DMS 273 (cell line): ENCODE data around the gene MAPK13.

Experiments
- DNase-seq: peaks from one replicate; lab custom pipeline; 2025; ENCODE audit not compliant: unreplicated experiment; lab: John Stamatoyannopoulos, UW

The MAPK13 gene

GRCh38 chr6:36142971-36143838 lies 12.9 kb downstream of the MAPK13 start:
- no peak for DNase-seq

- DNase-seq: no peak
These were observed 15.2 kb downstream of the MAPK13 start for GRCh38 chr6:36145495-36145894.

- DNase-seq: no peak
These were observed 17.0 kb downstream of the MAPK13 start for GRCh38 chr6:36147294-36147693.

GRCh38 chr6:36149476-36149875 lies 19.2 kb downstream of the MAPK13 start:
- DNase-seq: no peak

- DNase-seq: no peak
These were observed 20.0 kb downstream of the MAPK13 start for GRCh38 chr6:36150283-36150682.

GRCh38 chr6:36154286-36154685 lies 24.0 kb downstream of the MAPK13 start:
- DNase-seq: no peak

GRCh38 chr6:36155662-36156061 lies 25.3 kb downstream of the MAPK13 start:
- DNase-seq: no peak

GRCh38 chr6:36160147-36160760 lies 29.9 kb downstream of the MAPK13 start:
- DNase-seq: no peak

- no peak for DNase-seq
These were observed 39.0 kb downstream of the MAPK13 start for GRCh38 chr6:36169023-36170007.

GRCh38 chr6:36170704-36171103 lies 40.4 kb downstream of the MAPK13 start:
- DNase-seq: no peak

GRCh38 chr6:36171573-36171972 lies 41.3 kb downstream of the MAPK13 start:
- no peak for DNase-seq

- DNase-seq: no peak
These were observed 46.9 kb downstream of the MAPK13 start for GRCh38 chr6:36177166-36177565.

- DNase-seq: peak; percentile 5
These were observed 48.2 kb downstream of the MAPK13 start for GRCh38 chr6:36178544-36178943.

GRCh38 chr6:36180126-36180525 lies 49.8 kb downstream of the MAPK13 start:
- no peak for DNase-seq

GRCh38 chr6:36184311-36184710 lies 54.0 kb downstream of the MAPK13 start:
- DNase-seq: no peak

- no peak for DNase-seq
These were observed 55.9 kb downstream of the MAPK13 start for GRCh38 chr6:36186199-36186598.

- DNase-seq: no peak
These were observed 57.1 kb downstream of the MAPK13 start for GRCh38 chr6:36187446-36187845.
